ENCODE results near the gene SORCS3. TPM values are rescaled to one million over a fixed set of nuclear protein-coding genes. Genes with fewer than 3 reads are reported as not detected.

Gene SORCS3
- polyA plus RNA-seq, 1 donor: not detected

GRCh38 chr10:105189463-105189800 lies 548.3 kb downstream of the SORCS3 start:
- DNase-seq: no peak

GRCh38 chr10:105192146-105192545 lies 551.1 kb downstream of the SORCS3 start:
- no peak for DNase-seq

- no peak for DNase-seq
These were observed 551.8 kb downstream of the SORCS3 start for GRCh38 chr10:105192861-105193260.

DNA sequence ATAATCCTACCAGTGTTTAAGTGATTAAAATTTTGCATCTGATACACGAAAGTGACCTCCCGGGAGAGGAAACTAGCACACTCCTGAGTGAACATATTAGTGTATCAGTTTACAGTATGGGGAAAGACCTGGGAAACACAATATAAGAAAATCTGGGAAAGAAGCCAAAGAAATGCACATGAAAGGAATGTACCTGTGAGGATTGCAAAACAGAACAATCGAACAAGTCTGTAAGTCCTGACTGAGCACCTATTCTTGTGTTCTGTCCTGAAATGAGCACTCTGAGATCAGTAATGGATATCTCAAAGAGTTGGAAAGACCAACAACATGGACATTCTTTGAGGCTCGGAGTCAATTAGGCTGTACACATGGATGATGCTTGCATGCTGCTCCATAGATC lies 554.7 kb downstream of the SORCS3 start:
- DNase-seq: no peak

- no peak for DNase-seq
These were observed 556.7 kb downstream of the SORCS3 start for GRCh38 chr10:105197598-105198364.

- no peak for DNase-seq
These were observed 565.5 kb downstream of the SORCS3 start for GRCh38 chr10:105206616-105207015.

DNA sequence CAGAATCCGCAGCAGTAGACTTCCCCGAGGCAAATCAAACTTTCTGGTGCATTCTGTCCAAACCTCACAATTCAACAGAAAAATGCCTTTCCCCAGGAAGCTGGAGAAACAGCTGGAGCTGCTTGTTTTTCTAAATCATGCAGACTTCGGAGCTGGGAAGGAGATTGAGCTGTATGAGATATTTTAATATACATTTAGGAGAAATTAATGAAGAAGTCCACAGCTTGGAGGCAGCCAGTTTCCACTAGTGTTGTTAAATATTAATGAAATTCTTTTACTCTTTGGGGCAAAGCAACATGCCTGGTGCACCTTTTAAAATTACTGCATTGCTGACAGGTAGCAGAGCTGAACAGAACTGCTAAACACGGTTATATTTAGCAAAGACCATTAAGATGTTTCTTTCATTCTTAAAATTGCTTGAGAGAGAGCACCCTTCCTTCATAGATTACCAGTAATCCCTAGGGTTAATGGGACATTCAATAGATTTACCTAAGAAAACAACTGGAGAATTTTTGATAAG lies 566.4 kb downstream of the SORCS3 start:
- DNase-seq: no peak

DNA sequence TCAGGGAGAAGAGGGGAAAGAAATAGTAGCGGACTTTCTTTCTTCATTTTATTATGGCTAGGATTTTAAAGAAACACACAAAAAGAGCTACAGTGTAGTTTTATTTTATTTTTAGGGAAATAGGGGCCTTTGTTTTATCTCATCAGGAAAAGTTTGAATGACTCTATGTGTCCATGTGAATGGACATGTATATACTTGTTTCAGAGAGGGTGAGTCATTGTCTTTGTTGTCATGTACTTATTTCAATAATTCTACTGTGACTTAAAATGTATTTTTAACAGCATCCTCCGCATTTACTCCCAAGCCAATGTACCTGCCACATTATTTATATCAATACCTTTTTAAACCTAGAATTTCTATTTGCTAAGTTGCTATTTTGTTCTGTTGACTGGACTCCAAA lies 569.5 kb downstream of the SORCS3 start:
- DNase-seq: no peak

DNA sequence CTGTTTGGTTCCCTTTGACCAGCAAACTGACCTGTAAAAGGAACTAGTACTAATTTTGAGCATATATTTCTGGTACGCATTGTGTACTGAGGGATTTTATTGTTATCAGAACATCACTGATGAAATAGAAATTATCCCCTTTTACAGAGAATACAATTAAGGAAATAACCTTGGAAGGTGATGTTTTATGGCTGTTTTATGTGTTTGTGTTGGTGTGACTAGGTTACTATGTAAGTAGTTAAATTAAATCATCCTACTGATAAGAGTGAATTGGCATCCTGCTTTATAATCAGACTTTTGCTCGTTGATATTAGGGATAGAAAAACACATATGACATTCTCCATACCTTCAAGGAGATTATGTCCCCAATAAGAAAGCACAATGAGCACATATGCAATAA lies 596.6 kb downstream of the SORCS3 start:
- no peak for DNase-seq

- no peak for DNase-seq
These were observed 598.5 kb downstream of the SORCS3 start for GRCh38 chr10:105239311-105240219.

DNA sequence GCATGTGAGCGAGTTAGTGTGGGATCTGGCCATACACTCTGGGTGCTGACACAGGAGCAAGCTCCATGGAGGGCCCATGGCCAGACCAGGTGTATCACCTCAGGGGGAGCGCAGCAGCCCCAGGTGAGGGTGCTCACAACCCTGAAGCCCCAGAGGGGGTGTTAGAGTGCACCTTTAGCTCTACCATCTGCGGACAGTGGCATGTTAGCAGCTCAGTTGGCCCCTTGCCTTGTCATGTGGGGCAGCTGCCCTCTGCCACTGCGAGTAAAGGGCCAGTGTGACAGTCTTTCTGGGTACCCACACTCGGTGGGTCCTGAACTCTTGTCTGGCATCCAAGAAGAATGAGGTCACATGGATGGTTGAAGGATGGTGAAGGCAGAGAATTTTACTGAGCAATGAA lies 600.2 kb downstream of the SORCS3 start:
- DNase-seq: no peak

DNA sequence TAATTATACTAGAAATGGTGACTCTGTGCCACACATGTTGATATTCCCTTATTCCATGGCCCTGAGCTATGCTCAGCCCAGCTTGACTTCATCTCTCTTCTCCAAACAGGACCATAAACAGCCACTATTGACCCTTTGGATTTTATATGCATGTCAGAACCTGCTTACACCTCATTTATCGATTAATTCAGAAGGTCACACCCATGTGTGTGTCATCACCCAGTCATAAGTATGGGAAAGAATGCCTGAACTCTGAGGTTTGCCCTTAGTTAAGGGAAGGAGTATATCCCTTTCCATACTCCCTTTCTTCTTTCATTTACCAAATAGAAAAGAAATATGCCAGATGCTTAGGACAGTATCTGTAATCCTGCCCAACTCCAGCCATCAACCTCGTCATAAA lies 602.3 kb downstream of the SORCS3 start:
- DNase-seq: no peak

GRCh38 chr10:105243825-105244224 lies 602.7 kb downstream of the SORCS3 start:
- no peak for DNase-seq

- no peak for DNase-seq
These were observed 606.9 kb downstream of the SORCS3 start for GRCh38 chr10:105247831-105248499.

- DNase-seq: no peak
These were observed 611.8 kb downstream of the SORCS3 start for GRCh38 chr10:105252911-105253310.

DNA sequence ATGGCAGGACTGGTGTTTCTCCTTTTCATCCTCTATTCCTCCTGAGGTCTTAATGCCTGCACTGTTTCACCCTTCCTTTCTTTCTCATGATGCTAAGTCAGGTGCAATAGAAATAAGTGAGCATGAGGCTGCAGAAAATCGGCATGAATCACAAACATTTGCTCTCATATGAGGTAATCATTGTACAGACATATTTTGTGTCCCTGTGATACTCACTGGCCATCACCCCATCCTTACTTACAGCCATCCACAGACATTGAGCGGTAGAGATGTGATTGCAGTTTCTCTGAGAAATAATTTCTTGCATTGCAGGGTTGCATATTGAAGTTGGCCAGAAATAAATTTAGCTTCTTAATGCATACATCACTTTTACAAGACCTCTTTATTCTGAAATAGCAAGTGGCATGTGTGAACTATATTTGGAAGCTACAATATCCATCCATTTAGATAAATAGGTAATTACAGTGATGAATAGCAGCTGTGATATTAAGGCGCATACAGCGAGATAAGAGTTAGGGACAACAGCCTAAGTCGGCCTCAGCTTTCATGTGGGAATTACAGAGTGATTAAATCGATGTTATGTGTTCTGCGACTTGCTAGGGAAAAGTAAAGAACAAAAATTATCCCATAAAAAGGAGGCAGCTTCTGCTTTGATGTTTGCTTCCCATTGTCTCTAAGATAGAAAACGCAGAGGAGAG lies 612.6 kb downstream of the SORCS3 start:
- no peak for DNase-seq

GRCh38 chr10:105258036-105258673 lies 617.1 kb downstream of the SORCS3 start:
- no peak for DNase-seq

DNA sequence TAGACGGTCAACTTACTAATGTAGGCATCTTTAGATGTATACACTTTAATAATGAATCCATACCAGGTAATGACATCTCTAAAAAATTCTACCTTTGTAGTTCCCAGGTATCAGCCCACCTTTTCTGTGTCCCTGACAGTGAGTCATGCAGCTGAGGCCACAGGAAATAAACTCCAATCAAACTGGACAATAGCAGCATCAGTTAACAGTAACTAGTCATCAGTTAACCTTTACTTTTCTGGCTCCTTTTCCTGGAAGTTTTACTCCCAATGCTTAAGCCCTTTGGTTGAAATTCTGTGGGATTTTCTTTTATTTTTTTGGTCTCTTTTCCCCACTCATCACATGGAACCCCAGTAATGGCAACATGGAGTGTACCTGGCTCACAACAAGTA lies 617.6 kb downstream of the SORCS3 start:
- no peak for DNase-seq

- no peak for DNase-seq
These were observed 618.1 kb downstream of the SORCS3 start for GRCh38 chr10:105259201-105259600.

DNA sequence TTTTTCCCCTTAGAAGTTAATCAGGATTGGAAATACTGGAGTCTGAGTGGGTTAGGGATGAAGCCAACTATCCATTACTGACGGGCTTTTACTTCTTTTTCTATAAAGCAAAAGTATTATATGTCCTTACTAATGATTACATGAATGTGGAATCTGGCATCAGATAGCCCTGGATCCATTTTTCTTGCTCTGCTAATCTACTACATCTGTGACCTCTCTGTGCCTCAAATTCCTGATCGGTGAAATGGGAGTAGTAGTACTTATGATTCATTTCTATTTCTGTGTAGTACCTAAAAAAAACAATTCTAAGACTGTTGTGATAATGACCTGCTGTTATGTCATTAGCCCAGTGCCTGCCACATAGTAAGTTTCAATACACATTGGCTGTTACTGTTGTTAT lies 621.6 kb downstream of the SORCS3 start:
- DNase-seq: no peak

DNA sequence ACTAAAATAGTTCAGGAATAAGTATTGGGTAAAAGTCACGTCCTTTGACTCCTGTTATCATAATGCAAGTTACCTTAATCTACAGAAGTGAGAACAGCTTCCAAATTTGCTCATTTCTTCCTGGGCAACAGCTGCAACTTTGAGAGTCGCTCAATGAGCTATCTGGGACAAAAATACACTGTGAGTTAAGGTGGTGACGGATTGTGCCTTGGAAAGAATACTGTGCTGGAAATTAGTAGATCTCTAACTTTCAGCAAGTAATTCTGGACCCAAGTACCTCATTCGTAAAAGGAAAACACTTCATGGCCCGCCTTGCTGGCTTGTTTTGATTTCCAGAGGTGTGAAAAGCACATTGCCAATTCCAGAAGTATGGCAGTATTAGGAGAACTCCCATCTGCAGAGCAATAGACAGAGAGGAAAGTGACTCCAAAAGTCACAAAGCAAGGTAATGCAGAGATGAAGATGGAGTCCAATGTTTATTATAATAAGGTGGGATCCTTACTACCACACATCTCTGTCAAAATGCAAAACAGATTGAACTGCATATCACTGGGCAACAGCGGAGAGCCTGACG lies 626.0 kb downstream of the SORCS3 start:
- no peak for DNase-seq

- no peak for DNase-seq
These were observed 627.9 kb downstream of the SORCS3 start for GRCh38 chr10:105268961-105269360.

Data from hindlimb muscle (tissue), 1 donor.